Skeletal muscle satellite cell (primary cell): ENCODE data around the gene NPFFR1. TPM values are rescaled to one million over a fixed set of nuclear protein-coding genes. Genes with fewer than 3 reads are reported as not detected.

Experiments used
- H3K27me3 ChIP-seq: 2 replicates; pipeline ENCODE4 v1.7.0; 2013; ENCODE audit warnings: low read length; ENCODE audit not compliant: control insufficient read depth, insufficient read depth
- H3K36me3 ChIP-seq: 2 replicates; pipeline ENCODE4 v1.7.0; 2013; ENCODE audit warnings: mild to moderate bottlenecking, control low read depth, low read length; ENCODE audit not compliant: insufficient read depth
- H3K4me1 ChIP-seq: 2 replicates; pipeline ENCODE4 v1.7.0; 2013; ENCODE audit warnings: low read length; ENCODE audit not compliant: control insufficient read depth, insufficient read depth
- H3K4me2 ChIP-seq: 2 replicates; pipeline ENCODE4 v1.7.0; 2013; ENCODE audit warnings: mild to moderate bottlenecking, low read length
- H3K4me3 ChIP-seq: 2 replicates; pipeline ENCODE4 v1.7.0; 2013; ENCODE audit warnings: low read length
- H3K9ac ChIP-seq: 2 replicates; pipeline ENCODE4 v1.7.0; 2013; ENCODE audit warnings: mild to moderate bottlenecking, low read depth, low read length, moderate library complexity
- H3K9me3 ChIP-seq: replicated peaks from 2 replicates; pipeline ENCODE4 v1.7.0; 2013; ENCODE audit warnings: mild to moderate bottlenecking, control low read depth, low read length
- small RNA-seq: library from RNA; depleted of rRNA; stranded (forward); fragments of <200 nt; gene quantifications from one replicate; pipeline ENCODE3, GENCODE V24; 2012

The NPFFR1 gene

GRCh38 chr10:70198696-70199466 is 84.9 kb downstream of the NPFFR1 start:
- no peak overlapping the region for H3K9ac ChIP-seq
- no peak overlapping the region for H3K4me2 ChIP-seq
- H3K9me3 ChIP-seq = no peaks in the 10 kb centered on the region
- peaks cover 6% of the 10 kb centered on the region for H3K4me1 ChIP-seq
- H3K27me3 ChIP-seq = no peaks in the 10 kb centered on the region
- H3K36me3 ChIP-seq = peaks cover 50% of the 10 kb centered on the region
- no peak overlapping the region for H3K4me3 ChIP-seq

Small RNA genes lying within 50 kb of the gene (small RNA-seq; reads per million reads assigned to genes)
- not detected for gene RPS25P9
